ENCODE measurements around the gene PRR23C. TPM values are rescaled to one million over a fixed set of nuclear protein-coding genes. Genes with fewer than 3 reads are reported as not detected.

Gene PRR23C
- total RNA-seq, 1 donor from 2014 or later, result not detected

DNA sequence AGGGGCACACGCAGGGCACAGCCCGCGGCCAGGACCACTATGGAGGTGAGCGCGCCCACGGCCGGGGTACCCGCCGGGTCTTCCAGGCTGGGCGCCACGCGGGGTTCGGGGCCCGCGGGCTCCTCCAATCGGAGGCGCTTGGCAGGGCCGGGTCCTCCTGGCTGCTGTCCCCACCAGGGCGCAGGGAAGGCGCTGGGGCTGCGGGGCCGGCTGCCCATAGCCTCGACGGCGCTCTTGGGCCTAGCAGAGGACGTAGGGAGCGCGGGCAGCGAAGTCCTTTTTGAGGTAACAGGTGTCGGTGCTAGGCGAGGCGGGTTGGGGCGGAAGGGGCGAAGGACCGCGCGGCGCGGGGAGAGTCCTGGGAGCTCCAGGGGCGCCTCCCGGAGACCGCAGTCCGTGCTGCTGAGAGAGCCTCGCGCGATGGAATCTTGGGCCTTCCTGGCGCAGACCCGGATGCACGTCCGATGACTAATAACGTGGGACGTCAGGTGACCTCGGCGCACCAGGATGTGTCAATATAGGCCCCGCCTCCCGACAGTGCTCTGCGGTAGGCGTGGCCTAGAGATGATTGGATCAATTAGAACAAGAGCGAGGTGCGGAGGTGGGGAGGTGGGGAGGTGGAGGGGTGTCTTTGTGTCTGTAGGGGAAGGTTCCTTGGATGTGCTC lies 38.5 kb downstream of the PRR23C start, which contains the start of gene PRR23A:
Gene PRR23A (minus strand): TSS at position 218 of the 666 bp plus-strand sequence. CDS start 0 bp downstream, at position 218.
- DNase-seq, result no peak
- intact Hi-C loops (cut with micrococcal nuclease), result no loop called here
- ATAC-seq, result no peak

DNA sequence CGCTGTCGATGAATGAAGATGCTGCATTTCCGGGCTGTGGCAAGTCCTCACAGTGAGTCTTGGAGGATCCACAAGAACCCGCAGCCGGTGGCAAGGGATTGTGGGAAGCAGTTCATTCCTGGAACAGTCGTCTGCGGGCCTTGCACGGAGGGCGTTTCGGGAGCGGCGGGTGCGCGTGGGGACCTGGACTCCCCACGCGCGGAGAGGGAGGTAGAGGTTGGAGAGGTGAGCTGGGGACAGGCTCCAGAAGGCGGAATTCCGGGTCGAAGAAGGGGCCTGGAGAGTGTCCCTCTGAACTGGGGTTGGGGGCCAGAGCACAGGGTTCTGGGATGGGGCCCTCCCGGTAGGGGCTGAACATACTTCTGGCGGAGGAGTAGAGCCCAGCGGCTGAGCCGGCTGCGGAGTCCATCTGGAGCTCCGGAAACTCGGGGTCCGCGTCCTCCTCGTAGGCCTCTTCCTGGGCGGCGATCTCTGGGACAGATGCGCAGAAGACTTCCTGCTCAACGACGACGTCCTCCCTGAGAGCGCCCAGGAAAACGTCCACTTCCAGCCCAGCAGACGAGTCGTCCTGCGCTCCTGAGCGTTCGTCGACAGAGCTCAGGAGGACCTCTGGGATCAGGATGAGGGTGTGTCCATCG lies 39.2 kb downstream of the PRR23C start:
- intact Hi-C loops (cut with micrococcal nuclease), result no loop called here
- ATAC-seq, result no peak

DNA sequence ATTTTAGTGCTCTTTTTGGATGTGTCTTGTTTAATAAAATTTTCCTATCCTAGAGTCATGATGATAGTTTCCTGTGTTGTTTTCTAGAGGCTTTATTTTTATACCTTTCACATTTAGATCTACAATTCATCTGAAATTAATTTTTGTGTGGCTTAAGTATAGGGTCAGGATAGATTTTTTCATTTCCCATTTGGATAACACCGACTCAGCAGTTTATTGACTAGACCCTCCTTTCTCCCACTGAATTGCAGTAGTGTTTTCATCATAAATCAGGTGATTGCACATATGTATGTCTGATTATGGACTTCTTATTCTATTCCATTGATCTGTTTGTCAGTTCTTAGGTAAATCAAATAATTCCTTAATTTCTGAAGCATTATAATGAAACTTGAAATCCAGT lies 49.0 kb downstream of the PRR23C start:
- DNase-seq (no peak), ATAC-seq (no peak)
- intact Hi-C loops (cut with micrococcal nuclease), result no loop called here

More for the DNA sequence above, 39.2 kb downstream of the PRR23C start:
- DNase-seq, result no peak

Other genes starting within 250 kb of the PRR23C start
- 33.3 TPM for gene PIK3CB, start 210.0 kb downstream of the PRR23C start, total RNA-seq
- not detected for gene FOXL2, start 97.8 kb downstream of the PRR23C start, total RNA-seq
- gene FOXL2NB, start 97.7 kb downstream of the PRR23C start, total RNA-seq, result not detected
- gene PRR23A, start 38.6 kb downstream of the PRR23C start, total RNA-seq, result not detected
- gene PRR23B, start 24.0 kb downstream of the PRR23C start, total RNA-seq, result not detected

Data from left ventricle myocardium superior (tissue), 1 donor.